Ascending aorta (tissue), 2 donors: ENCODE data around the gene SPON1. TPM values are rescaled to one million over a fixed set of nuclear protein-coding genes. Genes with fewer than 3 reads are reported as not detected.
"Not testable (repeated sequence)": the region's sequence is repeated elsewhere in the genome, so short reads cannot be mapped to it uniquely, and the experiment has no call there.

Source experiments
- DNase-seq, 2 donors: peaks; one replicate each; pipeline ENCODE4 v3.0.0-alpha.2; 2019; ENCODE audit warnings: low spot score in 2 of 2
- H3K27ac ChIP-seq, 2 donors: fragments of 200-600 bp; sonication (generic); one replicate each; pipeline ENCODE4 v1.5.1; 2016 to 2017; ENCODE audit warnings: mild to moderate bottlenecking in 1 of 2
- H3K27me3 ChIP-seq: fragments of 200-600 bp; sonication (generic); one replicate; pipeline ENCODE4 v1.5.1; 2017
- H3K36me3 ChIP-seq, 2 donors: fragments of 200-600 bp; sonication (generic); one replicate each; pipeline ENCODE4 v1.5.1; 2016
- H3K4me1 ChIP-seq, 2 donors: fragments of 200-600 bp; sonication (generic); one replicate each; pipeline ENCODE4 v1.5.1; 2016 to 2017; ENCODE audit warnings: mild to moderate bottlenecking in 1 of 2
- H3K4me3 ChIP-seq, 2 donors: fragments of 200-600 bp; sonication (generic); one replicate each; pipeline ENCODE4 v1.5.1; 2016 to 2017; ENCODE audit warnings: mild to moderate bottlenecking in 1 of 2
- H3K9me3 ChIP-seq, 2 donors: fragments of 200-600 bp; sonication (generic); one replicate each; pipeline ENCODE4 v1.5.1; 2016
- intact Hi-C: fragments of 100-400 bp; cut with DNase I; formaldehyde crosslinking; loops from one replicate; pipeline ENCODE4 v1.15.1; 2023
- total RNA-seq: library from RNA; depleted of rRNA; stranded (reverse); fragments of >200 nt; gene quantifications from one replicate; pipeline ENCODE4 v1.1.0, GENCODE V29; 2016
- TF ChIP-seq, protein P1 (sequence below), 3 experiments: fragments of 200-600 bp in 2 of 3; fragments of 450-650 bp in 1 of 3; sonication (generic) in 2 of 3; IDR thresholded peaks; one replicate each; pipeline ENCODE4 v1.5.1; 2016 to 2019; ENCODE audit warnings: antibody characterized with exemption in 3 of 3, mild to moderate bottlenecking in 1 of 3, moderate library complexity in 1 of 3

SPON1 gene
- total RNA-seq, 1 donor from 2014 or later, result 37.8 TPM

DNA sequence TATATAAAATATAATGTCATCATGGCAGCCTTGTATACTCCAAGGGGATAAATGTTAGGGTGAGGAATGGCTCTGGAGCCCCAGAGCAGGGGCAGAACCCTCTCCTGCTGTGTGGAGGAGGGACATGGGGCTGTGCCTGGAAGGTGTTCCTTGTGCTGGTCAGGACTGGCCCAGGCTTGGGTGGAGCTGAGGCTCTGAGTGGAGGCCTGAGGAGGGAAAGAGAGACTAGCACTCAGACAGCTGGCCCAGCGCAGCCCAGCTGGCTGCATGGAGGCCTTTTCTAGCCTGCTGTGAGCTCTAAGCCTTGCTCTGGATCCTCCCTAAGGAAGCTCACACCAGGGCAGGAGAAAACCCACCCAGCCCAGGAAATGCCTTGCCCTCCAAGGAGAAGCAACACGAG, 282.9 kb downstream of the SPON1 start:
- Histone ChIP-seq H3K9me3 (no peaks in the 10 kb centered on the region), H3K27me3 (no peaks in the 10 kb centered on the region), H3K4me3 (no peak overlapping the region), H3K27ac (no peak overlapping the region), H3K4me1 (no peaks in the 10 kb centered on the region), H3K36me3 (no peaks in the 10 kb centered on the region)
- no peak for DNase-seq
- intact Hi-C loops, result loop anchor here (5.0 kb wide), 1 partner anchor 98 kb away; no protein-coding TSS in a partner anchor
- TF ChIP-seq, protein P1, sequence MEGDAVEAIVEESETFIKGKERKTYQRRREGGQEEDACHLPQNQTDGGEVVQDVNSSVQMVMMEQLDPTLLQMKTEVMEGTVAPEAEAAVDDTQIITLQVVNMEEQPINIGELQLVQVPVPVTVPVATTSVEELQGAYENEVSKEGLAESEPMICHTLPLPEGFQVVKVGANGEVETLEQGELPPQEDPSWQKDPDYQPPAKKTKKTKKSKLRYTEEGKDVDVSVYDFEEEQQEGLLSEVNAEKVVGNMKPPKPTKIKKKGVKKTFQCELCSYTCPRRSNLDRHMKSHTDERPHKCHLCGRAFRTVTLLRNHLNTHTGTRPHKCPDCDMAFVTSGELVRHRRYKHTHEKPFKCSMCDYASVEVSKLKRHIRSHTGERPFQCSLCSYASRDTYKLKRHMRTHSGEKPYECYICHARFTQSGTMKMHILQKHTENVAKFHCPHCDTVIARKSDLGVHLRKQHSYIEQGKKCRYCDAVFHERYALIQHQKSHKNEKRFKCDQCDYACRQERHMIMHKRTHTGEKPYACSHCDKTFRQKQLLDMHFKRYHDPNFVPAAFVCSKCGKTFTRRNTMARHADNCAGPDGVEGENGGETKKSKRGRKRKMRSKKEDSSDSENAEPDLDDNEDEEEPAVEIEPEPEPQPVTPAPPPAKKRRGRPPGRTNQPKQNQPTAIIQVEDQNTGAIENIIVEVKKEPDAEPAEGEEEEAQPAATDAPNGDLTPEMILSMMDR (IDR thresholded peaks at IDR 0.05), result no peak

DNA sequence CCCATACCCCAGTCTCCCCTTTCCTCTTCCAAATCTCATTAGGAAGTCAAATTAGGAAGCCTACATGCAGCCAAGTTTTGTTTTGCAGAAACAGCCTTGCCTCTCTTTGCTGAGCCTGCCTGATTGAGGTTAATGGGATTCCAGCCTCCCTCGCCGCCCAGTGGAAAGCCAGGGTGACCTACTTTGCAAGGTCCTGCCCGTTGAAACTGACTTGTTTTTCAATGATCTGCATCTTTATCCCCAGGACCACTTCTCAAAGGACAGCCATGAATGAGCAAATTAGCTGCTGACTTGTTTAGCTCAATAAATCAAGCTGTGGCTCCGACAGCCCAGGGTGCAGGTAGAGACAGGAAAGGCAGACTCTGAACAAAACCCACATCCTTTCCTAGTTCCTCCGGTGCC, 286.1 kb downstream of the SPON1 start:
- no peak for DNase-seq
- no peaks in the 10 kb centered on the region for H3K9me3 ChIP-seq
- intact Hi-C loops, result loop anchor here (5.0 kb wide), 1 partner anchor 101 kb away; no protein-coding TSS in a partner anchor
- no peaks in the 10 kb centered on the region for H3K36me3 ChIP-seq
- TF ChIP-seq, protein P1 (IDR thresholded peaks at IDR 0.05), result peak in 1 of 3 experiments; percentile 11
- H3K27me3 ChIP-seq, result no peaks in the 10 kb centered on the region
- no peaks in the 10 kb centered on the region for H3K4me1 ChIP-seq
- no peak overlapping the region for H3K4me3 ChIP-seq
- no peak overlapping the region for H3K27ac ChIP-seq

GRCh38 chr11:14249121-14249963, 286.8 kb downstream of the SPON1 start:
- Histone ChIP-seq H3K4me3 (no peak overlapping the region), H3K9me3 (no peaks in the 10 kb centered on the region), H3K27me3 (no peaks in the 10 kb centered on the region), H3K36me3 (no peaks in the 10 kb centered on the region), H3K4me1 (no peaks in the 10 kb centered on the region), H3K27ac (no peak overlapping the region)
- TF ChIP-seq, protein P1 (IDR thresholded peaks at IDR 0.05), result peak; percentile 71 to 92 (median 82)
- intact Hi-C loops, result loop anchor here (1.0 to 5.0 kb wide), 2 partner anchors 102 to 293 kb away; no protein-coding TSS in a partner anchor
- DNase-seq, result peak in 1 of 2 donors; percentile 73

DNA sequence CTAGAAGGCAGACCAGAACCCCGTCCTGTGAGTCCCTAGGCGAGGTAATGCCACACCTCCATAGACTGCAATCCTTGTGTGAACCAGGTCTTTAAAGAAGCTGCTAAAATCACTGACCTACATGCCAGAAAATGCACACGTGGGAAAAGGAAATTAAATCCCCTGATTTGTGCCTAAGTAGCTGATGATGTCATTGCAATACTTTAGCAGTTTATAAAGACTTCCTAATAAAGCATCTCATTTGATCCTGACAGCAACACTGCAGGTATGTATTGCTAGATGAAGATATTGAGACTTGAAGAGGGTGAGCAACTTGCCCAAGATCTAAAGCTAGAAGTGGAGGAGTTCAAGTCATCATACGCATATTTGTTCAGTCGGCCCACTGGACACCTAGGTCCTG, 289.2 kb downstream of the SPON1 start:
- H3K9me3 ChIP-seq, result no peaks in the 10 kb centered on the region
- H3K27me3 ChIP-seq, result no peaks in the 10 kb centered on the region
- TF ChIP-seq, protein P1 (IDR thresholded peaks at IDR 0.05), result no peak
- DNase-seq, result no peak
- no peak overlapping the region for H3K4me3 ChIP-seq
- intact Hi-C loops, result no loop called here
- no peak overlapping the region for H3K27ac ChIP-seq
- no peaks in the 10 kb centered on the region for H3K4me1 ChIP-seq
- H3K36me3 ChIP-seq, result no peaks in the 10 kb centered on the region

GRCh38 chr11:14252501-14252900, 290.0 kb downstream of the SPON1 start:
- intact Hi-C loops, H3K4me1 ChIP-seq, H3K4me3 ChIP-seq, H3K36me3 ChIP-seq, H3K27ac ChIP-seq, H3K9me3 ChIP-seq, H3K27me3 ChIP-seq, DNase-seq: not testable (repeated sequence)

- no peaks in the 10 kb centered on the region for H3K9me3 ChIP-seq
- TF ChIP-seq, protein P1 (IDR thresholded peaks at IDR 0.05), result no peak
- no peaks in the 10 kb centered on the region for H3K4me1 ChIP-seq
- H3K27ac ChIP-seq, result no peak overlapping the region
- H3K36me3 ChIP-seq, result no peaks in the 10 kb centered on the region
- no peak overlapping the region for H3K4me3 ChIP-seq
- DNase-seq, result no peak
- H3K27me3 ChIP-seq, result no peaks in the 10 kb centered on the region
- intact Hi-C loops, result no loop called here
These were observed 290.9 kb downstream of the SPON1 start for GRCh38 chr11:14253421-14253820.
